ENCODE data around the gene RUNX1.
A peak's percentile ranks its signal among the peaks of the same experiment; 100 is the strongest.

RUNX1 gene

GRCh38 chr21:34840693-34841092 lies 208.4 kb downstream of the RUNX1 start:
- no peak for DNase-seq

DNA sequence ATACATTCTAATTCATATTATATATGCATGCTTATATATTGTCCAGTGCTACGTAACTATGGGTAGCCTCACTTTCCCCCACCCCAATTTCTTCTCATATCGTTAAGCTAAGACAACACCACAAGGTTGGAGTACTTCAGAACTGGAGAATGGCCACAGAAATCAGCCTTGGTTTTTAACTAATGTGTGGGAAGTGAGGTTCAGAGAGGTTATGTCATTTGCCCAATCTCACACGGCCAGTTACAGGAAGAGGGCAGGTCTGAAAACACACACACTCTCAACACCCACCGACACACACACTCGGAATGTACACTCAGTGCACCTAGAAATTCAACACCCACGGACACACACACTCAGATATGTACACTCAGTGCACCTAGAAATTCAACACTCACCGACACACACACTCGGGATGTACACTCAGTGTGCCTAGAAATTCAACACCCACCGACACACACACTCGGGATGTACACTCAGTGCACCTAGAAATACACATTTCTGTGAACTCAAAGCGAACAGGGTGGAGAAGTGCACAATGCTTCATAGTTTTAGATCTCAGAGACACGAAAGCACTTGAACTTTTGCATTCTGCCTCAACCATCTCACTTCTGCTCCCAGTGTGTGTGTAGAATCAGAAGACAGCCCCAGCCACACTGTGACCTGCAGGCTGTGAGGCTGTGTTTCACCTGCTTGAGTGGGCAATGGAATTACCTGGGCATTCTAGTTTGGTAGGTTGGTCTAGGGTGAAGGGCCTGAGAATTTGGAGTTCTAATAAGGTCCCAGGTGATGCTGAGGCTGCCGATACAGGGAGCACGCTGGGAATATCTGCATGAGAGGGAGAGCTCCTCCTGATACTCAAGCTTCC lies 209.9 kb downstream of the RUNX1 start:
- no peak for DNase-seq

- no peak for DNase-seq
Measured at GRCh38 chr21:34836933-34837505, 212.1 kb downstream of the RUNX1 start.

DNA sequence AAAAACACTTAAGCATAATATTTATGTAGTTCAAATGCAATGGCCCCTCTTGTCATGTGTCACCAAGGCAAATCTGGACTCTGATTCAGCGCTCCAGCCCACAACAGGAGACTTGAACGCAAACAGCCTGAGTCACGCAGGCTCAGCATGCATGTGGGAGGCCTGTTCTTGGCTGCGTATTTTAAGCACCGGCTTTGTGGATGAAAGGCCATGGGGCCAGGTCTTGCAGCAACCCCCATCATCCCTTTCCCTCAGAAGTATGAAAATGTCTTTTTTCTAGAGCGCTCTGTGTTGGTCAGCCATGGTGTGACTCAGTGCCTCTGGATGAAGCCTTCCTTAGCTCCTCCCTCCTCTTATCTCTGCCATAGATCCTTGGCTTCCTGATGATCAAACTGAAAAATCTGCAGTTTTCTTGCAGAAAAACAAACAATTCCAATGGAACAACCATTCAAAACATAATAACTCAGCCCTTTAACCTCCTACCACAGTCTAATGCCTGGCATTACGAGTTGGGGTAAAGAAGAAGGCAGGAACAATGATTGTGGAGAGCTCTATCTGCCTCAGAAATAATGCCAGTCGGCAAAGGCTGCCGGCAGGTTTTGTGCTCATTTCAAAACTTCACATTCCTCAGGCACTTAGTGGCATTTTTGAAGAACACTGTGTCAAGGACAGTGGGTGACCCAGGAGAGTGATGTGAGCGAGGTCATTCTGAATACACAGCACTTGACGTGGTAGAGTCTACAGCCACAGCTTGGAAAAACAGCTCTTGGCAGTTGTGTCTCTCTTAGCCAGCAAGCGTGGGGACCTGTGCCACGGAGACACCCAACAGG lies 212.8 kb downstream of the RUNX1 start:
- peak; percentile 22 to 35 for DNase-seq

- DNase-seq = no peak
Measured at GRCh38 chr21:34835526-34835925, 213.6 kb downstream of the RUNX1 start.

DNA sequence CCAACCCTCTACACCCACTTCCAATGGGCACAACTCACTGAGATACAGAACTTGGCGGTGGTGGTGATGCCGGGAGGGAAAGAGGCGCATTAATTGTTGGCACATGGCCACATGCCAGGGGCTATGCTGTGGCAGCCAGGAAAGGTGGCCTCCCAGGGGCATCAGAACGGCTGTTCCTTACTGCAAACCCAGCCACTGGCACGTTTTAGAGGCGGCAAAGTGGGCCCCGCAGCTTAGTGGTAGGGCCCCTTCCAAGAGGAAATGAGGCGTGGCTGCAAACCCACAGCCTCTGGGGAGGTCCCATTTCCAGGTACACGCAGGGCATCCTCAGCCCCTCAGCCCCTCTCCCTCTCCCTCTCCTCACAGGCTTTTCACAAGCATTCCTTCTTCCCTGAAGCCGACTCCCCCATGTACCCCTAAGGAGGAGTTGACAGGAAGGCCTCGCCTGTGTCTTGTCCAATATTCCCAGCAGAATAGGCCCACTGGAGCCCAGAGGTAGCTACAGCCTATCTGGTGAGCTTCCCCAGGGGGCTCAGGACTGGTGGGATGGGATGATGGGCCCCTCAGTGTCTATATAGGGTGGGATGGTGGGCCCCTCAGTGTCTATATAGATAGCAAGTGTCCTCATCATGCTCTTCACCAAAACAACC lies 214.1 kb downstream of the RUNX1 start:
- no peak for DNase-seq

DNA sequence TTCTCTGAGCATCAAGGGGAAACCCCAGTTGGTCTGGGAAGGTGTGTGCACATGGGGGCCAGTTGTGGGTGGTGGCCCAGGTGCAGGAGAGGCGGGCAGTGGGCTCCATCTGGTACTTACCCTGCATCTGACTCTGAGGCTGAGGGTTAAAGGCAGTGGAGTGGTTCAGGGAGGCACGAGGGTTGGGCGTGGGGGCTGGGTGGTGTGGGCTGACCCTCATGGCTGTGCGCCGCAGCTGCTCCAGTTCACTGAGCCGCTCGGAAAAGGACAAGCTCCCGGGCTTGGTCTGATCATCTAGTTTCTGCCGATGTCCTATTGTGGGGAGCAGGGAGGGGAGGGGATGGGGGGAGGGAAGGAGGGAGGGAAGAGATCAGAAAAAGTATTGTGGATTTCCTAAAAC lies 214.8 kb downstream of the RUNX1 start:
- no peak for DNase-seq

DNA sequence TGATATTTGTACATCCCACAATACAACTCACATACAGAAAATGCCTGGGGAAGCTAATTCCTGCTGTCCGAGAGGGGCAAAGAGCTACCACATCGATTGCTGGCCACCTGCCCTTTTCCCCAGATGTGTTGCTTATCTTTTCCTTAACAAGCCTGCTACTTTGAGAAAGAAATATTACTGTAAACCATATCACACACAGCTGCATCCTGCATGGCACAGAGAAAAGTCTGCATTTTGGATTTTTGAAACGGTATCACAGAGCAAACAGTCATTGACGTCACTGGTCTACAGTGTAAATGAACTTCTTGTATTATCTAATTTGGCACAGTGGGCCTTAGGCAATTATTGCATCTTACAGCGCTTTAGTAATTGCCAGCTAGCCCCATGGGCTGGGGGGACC lies 215.6 kb downstream of the RUNX1 start:
- DNase-seq = no peak

GRCh38 chr21:34830386-34831170 lies 218.5 kb downstream of the RUNX1 start:
- no peak for DNase-seq

- DNase-seq = no peak
Measured at GRCh38 chr21:34827445-34828235, 221.5 kb downstream of the RUNX1 start.

- DNase-seq = no peak
Measured at GRCh38 chr21:34826836-34827235, 222.3 kb downstream of the RUNX1 start.

GRCh38 chr21:34825948-34826548 lies 223.1 kb downstream of the RUNX1 start:
- DNase-seq = no peak

DNA sequence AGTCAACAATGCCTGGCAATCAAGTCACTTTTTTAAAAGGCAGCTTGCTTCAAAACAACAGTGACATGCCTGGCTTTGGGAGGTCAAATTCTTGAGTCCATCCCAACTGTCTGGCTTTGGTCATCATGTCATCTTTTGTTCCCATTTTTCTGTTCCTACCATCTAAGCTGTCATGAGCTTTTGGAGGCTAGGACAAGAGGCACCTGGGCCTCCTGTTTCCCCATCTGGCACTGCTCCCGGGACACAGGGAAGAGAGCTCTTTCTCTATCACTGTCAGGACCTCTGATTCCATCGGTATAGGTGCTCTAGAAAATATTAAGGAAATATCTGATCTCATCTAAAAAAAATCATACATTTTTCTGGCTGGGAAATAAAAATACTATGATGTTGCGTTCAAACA lies 224.0 kb downstream of the RUNX1 start:
- DNase-seq = no peak

DNA sequence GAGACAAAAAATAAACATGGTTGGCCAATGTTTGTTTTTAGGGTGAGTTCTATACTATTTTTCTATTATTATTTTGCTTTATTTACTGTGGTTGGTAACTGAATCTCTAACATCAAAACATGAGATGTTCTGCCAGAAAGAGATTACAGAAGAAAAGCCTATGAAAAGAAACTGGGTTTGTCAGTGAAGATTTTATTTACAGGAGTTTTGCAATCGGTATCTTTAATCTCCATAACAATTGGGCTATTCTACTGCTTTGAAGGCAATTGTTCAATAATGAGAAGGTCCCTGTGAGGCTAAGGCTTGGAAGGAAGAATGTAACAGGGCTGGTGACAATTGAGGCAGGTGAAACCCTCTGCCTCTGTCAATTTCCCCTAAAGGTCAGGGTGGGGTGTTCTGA lies 224.8 kb downstream of the RUNX1 start:
- DNase-seq = no peak

GRCh38 chr21:34822942-34823341 lies 226.2 kb downstream of the RUNX1 start:
- DNase-seq = no peak

- DNase-seq = no peak
Measured at GRCh38 chr21:34822168-34822567, 226.9 kb downstream of the RUNX1 start.

DNA sequence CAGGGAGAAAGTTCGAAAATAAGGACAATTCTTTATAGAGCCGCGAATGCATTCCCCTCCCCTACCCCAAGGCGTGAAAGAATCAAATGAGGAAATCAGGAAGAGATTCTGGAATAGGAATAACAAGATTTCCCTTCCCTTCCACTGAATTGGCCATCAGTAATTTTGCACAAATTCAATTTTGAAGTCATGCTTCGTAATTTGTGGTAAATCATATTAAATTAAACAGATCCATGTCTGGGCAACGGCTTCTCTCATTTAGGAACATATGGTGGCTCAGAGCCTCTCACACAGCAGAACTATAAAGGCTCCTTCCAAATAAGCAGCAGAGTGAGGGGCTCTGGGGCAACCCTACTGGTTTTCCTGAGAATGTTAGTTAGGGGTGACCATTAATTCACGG lies 227.4 kb downstream of the RUNX1 start:
- no peak for DNase-seq

DNA sequence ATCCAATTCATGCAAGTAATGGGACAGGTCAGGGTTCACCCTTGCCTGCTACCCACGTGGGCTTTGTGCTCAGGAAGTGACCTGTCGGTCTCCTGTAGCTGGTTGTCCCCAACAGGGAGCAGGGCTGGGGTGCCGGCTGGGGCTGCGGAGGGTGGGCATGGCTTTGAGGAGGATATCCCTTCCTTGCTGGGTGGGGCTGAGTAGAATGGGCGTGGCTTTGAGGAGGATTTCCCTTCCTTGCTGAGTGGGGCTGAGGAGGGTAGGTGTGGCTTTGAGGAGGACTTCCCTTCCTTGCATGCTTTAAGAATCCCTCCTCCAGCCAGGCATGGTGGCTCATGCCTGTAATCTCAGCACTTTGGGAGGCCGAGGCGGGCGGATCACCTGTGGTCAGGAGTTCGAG lies 229.1 kb downstream of the RUNX1 start:
- DNase-seq = no peak

DNA sequence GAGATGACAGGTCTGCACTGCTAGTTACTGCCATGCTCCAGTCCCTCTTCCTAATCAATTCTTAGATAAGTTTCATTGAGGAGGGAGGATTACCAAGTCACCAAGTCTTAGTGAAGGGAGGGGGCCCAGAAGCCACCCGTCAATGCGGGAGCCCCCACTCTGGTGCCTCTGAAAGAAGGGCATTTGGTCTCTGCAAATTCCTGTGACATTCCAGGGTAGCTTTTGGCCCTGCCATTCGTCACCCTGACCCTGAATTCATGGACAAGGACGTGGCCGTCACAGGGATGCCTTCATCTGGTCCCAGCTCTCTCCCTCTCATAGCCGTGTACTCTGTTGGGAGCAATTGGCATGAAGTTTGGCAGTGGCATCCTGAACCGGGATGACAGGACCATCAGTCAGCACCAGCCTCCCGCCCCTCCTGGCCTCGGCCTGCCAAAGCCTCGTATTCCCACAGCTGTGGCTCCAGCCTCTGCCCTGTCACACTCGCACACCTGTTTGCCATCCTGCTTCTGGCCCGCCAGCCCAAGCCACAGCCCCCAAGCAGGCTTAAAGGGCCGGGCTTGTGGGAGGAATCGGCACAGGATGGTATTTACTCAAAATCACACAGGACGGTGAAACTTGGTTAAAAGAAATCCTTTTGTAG lies 229.6 kb downstream of the RUNX1 start:
- DNase-seq = no peak

DNA sequence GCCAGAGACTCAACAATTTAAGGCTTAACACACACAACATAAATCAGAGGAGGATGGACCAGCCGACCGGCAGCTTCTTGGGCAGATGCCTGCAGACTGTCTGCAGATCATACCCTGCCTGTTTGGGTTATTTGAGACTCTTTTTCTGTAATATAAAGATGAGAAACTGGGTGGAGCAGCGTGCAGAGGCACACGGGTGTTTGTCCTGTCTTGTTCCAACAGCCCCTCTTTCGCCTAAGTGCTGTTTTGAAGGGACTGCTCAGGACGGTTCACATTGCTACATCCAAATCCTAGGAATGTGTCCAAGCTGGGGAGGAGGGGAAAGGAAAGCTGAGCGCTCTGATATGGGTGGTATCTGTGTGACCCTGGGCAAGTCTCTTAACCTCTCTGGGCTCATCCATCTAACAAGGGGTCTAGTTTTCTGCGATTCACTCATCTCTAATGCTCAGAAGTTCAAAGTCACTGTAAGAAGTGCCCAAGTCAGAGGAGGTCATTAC lies 230.4 kb downstream of the RUNX1 start:
- DNase-seq = no peak

Measured in activated CD4-positive, alpha-beta T cell treated with anti-CD3 and anti-CD28 coated beads, Interleukin-2, amount 50 U/mL, for 4 hours (primary cell).